GM19397 (cell line): ENCODE results near the gene SELENON.

Experiments
- ATAC-seq: cut with Tn5 transposase; IDR thresholded peaks from one replicate; pipeline ENCODE4 v1.9.1; 2021; ENCODE audit warnings: mild to moderate bottlenecking, moderate library complexity; ENCODE audit not compliant: unreplicated experiment

SELENON gene

DNA sequence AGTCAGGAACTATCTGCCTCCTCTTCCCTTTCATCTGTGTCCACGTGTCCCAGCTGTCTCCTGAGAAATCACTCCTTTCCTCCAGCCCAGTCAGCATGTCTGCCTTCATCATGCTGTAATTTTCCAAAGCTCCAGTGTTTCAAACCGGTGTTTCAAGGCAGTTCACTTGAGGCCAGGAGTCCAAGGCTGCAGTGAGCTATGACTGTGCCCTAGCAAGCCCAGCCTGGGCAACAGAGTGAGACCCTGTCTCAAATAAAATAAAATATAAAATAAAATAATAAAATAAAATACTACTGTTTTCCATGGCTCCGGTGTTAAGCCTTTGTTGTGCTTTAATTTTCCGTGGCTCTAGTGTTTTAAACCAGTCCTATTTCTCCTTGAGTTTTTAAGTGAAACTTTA, 7.9 kb upstream of the SELENON start:
- no peak for ATAC-seq

DNA sequence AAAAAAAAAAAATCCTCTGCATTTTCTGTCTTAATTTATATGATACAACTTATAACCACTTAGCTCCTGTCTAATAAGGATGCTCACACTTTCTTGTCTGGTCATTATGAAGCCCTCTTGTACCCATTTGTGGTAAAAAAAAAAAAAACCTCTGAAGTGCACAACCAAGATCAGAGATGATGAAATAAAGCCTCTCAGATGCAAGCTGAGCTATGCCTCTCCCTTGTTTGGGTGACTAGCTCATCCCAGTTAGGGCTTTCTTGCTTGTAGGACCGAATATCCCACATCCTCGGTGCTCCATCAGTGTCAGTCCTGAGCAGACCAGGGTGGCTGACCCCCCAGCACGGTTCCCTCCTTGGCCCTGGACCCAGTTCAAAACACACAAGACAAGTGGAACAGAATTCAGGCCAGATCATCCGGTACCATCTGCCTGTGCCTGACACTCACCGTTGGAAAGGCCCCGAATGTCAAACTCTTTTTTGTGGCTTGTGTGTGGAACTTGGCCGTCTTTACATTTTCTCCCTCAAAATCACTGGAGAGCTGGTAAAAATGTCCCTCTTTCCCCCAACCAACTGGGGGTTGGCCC, 6.3 kb upstream of the SELENON start:
- ATAC-seq, result no peak

DNA sequence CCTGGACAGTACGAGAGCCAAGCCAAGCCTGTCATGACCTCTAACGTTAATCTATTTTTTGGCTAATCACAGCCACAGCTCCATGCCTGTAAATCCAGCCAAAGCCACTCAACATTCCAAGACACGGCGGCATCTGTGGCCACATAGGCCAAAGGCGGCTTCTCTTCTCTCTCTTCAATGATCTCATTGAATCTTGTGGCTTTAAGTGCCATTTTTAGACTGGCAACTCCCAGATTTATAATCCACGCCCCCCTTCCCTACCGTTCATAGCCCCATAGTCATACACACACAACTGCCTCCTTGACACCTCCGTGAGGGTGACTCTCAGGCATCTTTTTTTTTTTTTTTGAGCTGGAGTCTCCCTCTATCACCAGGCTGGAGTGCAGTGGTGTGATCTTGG, 5.7 kb upstream of the SELENON start:
- no peak for ATAC-seq

DNA sequence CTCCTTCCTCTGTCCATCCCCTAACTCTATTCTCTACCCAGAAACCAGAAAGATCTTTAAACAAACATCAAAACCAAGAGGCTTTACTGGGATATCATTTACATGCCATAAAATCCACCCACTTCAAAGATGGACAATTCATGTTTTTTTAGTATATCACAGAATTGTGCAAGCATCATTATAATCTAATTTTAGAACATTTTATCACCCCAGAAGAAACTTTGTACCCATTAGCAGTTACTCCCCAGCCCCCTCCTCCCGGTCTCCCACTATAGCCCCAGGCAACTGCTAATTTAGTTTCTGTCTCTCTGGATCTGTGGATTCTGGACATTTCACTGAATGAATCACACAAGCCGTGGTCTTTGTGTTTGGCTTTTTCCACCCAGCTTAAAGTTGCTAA, 4.8 kb upstream of the SELENON start:
- no peak for ATAC-seq

DNA sequence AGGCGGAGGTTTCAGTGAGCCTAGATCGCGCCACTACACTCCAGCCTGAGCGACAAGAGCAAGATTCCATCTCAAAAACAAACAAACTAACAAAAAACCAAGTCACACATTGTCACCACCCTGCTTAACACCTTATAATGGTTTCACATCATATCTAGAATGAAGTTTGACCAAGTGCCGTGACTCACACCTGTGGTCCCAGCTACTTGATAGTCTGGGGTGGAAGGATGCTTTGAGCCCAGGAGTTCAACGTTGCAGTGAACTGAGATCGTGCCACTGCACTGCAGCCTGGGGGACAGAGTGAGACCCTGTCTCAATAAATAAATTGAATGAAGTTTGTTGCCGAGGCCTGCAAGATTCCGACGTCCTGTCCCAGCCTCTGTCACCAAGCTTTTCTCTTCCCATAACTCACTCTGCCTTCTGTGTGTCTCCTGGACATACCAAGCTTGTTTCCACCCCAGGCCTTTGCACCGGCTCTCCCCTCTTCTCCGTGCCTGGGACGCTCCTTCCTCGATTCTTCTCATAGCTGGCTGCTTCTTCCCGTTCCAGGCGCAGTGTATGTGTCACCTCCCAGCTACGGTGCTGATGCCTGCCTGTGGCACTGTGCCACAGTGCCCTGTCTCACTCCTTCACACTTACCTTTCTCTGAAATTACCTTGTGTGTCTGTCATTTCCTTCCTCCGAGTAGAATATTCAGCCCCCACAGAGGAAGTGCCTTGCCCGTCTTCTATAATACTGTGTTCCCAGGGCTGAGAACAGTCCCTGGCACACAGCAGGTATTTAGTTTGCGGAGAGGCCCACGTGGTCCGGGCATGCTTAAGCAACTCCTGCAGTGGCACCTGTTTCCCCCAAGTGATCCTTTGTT, 3.8 kb upstream of the SELENON start:
- ATAC-seq, result no peak

DNA sequence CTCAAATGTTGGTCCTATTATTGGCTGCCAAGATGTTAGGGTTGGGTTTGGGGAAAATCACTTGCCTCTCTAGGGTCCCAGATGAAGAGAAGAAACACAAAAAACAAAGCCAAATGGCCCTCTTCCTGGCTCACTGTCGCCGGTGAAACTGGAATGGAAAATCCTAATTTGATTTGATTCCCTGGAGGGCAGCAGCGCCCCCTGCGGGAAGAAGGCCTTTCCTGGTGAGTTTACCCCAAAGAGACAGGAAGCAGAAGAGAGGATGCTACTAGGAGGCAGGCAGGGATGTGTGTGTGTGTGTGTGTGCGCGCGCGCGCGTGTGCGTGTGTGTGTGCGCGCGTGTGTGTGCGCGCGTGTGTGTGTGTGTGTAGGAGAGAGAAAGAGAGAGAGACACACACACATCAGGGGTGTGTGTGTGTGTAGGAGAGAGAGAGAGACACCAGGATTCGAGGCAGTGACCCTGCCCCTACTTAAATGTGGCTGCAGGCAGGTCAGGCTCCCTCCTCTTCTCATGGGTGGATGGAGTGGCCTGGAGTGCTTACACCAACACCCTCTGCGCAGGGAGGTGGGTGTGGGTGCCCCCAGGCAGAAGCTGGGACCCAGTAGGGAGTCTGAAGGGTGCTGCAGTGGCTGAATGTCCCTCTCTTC, 3.1 kb upstream of the SELENON start:
- ATAC-seq, result no peak

DNA sequence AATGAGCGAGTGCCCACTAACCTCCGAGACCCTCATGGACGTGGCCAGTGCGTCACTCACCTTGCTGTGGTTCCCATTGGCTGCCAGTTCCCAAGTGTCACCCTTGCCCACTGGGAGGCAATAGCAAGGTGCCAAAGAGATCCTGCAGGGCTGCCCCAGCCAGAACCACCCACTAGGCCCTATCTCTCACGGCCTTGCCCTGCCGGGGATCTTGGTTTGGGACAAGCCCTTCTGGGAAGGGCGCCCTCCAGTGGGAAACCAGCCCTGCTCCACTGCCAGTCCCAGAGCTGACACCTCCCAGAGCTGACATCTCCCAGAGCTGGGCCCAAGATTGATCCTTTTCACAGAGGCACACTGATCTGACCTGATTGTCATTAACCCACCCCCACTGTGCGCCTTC, 2.1 kb upstream of the SELENON start:
- ATAC-seq, result no peak

DNA sequence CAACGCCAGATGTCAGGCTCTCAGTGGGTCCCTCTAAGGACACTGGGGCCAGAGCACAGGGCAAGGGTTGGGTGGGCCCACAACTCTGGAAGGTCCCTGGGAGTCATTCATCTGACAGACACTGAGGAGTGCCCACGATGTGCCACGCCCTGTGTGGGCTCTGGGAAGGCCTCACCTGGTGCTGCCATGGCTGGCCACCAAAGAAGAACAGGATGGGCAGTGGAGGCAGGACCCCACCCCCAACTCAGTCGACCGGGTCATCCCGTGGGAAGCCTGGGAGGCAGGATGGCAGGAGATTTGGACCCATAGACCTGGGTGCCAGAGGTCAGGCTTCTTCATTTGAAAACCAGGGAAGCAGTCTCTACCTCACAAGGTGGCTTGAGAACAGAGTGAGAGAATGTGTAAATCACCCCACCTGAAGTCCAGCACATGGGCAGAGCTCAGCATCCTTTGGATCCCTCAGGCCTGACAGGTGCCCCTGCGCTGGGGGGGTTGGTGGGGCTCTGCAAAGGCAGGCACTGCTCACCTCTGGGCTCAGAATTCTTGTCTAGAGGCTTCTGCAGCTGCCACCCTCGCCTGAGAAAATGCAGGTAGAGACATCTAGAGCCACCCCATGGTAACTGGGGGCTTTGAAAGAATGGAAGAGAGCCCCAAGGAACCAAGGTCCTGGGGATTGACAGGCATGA, 1.2 kb upstream of the SELENON start:
- ATAC-seq, result no peak

DNA sequence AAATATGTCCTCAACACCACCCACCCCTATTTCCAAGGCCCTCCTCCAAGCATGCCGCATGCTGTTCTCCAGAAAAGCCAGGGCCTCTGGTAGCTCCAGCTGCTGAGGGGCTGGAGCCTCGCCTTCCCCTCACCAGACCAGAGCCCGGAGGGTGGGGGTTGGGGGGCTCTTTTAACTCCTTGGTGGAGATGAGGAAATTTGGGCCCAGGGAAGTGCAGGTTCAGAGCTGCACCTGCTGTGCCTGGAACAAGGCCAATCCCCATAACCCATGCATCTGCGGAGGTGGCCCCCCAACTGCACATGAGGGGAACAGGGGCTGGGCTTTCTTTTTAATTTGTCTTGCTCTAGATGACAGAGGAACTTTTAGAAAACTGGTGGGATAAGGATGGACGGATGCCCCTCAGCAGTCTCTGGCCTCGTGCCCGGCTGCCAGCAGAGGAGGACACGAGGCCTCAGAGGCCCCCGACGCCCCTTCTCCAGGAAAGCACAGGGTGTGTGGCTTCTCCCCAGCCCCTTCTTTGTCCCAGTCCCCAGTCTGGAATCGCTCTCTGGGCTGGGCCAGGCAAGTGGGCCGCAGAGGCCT, 550 bp upstream of the SELENON start:
- ATAC-seq, result no peak

DNA sequence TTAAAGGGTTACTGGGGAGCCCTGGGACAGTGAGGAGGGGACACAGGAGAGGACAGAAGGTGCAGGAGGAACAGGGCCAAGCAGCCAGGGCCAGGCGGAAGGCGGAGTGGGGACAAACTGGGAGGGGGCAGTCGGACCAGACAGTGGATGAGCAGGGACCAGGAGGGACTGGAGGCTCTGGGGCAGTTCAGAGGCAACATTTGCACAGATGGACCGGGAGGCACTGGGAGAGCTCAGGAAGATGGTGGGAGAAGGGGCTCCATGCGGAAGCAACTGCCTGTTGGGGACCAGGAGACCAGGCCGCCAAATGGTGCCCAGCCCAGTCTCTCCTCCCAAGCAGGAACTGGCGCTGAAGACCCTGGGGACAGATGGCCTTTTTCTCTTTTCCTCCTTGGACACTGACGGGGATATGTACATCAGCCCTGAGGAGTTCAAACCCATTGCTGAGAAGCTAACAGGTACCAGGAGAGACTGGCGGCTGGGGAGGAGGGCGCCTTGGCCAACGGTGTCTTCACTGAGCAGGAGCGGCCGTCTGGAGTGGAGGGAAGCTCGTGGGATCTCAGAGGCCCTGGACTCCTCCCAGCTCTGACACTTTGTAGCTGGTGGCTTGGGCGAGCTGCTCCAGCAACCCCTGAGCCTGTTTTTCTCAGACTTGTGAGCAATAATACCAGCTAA, 847 bp downstream of the SELENON start:
- no peak for ATAC-seq

DNA sequence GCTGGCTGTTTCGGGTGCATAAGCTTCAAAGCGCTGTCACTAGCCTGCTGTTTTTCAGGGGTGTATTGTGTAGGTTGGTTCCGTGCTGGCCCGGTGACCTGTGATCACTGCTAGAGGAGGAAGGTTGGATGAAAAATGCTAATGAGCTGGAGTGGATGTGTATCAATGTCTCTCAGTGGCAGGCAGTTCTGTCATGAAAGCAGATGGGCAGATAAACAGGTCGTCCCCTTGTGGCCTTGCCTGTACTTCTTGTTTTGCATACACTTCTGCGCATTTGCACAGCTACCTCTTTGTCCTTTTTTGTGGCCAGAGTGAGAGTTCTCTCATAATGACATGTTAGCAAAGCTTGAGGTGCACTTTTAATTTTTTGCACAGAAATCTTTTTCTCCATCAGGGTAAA, 2.9 kb downstream of the SELENON start:
- ATAC-seq, result no peak

DNA sequence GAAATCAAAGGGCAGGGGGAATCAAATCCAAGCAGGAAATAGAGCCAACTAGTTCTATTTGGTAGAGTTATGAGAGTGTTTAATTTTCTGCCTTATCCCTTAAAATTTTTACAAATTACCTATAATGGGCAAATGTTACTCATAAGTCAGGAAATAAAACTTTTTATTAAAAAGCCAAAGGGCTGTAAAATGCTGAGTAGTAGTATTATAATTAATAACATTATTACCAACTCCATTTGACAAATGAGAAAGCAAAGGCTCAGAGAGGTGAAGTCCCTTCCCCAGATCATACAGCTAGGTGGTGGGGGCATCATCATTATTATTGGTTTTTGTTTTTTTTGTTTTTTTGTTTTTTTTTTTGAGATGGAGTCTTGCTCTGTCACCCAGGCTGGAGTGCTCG, 3.4 kb downstream of the SELENON start:
- no peak for ATAC-seq

DNA sequence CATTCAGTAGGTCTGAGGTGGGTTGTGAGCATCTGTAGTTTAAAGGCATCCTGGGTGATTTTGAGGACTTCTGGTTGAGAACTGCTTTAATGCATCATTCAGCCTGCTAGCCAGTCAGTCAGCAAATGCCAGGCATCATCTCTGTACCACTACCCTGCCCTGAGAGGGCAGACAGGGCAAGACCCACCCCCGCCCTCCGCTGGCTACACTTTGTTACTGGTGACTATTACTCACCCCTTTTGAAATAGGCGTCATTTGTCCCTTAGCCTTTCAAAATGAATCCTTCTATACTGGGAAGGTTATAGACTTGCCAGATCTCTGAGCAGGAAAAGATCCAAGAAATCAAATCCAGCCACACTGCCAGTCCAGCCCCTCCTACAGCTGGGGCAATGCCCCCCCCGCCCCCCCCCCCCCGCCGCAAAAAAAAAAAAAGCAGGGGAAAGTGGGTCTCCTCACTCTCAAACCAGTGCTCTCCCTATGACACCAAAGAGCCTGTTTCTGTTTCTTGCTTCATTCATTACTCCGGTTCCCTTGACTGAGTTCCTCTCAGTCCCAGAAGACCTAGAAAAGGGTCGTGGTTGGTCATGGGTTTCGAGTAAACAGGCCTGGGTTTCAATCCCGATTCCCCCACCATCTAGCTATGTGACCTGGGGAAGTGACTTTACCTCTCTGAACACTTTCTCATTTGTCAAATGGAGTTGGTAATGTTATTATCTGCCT, 4.4 kb downstream of the SELENON start:
- no peak for ATAC-seq

DNA sequence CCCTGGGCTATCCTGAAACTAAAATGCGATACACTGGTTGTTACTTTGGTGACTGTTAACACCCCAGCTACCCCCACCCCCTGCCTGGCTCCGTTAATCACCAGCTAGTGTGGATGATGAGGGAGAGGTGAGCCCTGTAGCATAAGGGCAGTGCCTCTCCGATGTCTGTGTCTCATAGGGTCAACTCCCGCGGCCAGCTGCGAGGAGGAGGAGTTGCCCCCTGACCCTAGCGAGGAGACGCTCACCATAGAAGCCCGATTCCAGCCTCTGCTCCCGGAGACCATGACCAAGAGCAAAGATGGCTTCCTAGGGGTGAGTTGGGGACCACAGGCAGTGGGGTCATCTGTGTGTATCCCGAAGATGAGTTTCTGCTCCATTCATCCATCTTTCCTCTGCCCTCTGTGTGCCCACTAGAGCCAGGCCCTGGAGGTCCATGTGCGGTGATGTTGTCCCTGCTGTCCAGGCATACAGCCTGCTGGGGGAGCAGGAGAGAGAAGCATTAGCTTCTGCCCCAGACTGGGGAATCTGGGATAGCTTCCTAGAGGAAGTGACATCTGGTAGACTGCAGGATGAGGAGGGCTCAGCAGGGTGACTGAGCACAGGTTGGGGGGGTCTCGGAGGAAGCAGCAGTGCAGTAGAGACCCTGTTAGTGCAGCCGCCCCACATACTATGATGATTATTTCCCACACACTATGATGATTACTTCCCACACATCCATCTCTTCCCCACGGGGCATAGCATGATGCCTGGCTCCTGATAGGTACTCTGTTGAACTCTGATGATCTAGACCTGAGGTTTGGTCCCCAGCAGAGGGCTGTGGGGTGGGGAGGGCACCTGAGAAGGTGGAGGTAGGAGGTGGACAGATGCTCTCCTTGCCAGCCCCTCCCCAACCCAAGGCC, 5.2 kb downstream of the SELENON start:
- ATAC-seq, result no peak

DNA sequence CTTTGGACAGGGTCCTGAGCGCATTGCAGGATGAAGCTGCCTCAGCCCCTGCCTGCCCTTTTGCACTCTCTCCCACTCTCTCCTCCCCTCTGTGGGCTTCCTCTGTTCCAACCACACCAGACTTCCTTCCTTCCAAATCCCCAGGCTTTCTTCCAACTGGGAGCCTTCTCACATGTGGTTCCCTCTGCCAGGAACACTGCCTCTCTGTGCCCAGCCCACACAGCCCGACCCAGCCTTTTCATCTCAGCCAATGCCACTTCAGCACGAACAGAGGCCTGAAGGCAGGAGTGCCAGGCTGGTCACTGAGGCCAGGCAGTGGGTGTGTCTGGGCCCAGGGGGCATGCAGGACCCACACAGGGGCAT, 5.9 kb downstream of the SELENON start:
- no peak for ATAC-seq

DNA sequence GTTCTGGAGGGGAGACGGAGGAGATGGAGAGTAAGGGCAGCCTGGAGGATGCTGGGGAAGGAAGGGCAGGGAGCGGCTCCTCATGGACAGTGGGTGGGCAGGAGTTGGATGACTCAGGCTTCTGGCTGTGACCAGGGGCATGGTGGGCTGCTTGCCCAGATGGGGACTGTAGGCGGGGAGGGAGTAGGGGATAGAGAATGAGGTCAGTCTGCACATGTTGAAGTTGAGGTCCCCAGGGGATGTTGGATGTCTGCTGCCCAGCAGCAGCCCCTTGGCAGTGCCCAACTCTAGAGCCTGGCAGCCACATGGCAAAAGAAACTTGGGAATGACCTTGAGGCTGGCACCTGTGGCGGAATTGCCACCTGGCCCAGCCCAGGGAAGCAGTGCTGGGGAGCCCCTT, 6.4 kb downstream of the SELENON start:
- ATAC-seq, result no peak

DNA sequence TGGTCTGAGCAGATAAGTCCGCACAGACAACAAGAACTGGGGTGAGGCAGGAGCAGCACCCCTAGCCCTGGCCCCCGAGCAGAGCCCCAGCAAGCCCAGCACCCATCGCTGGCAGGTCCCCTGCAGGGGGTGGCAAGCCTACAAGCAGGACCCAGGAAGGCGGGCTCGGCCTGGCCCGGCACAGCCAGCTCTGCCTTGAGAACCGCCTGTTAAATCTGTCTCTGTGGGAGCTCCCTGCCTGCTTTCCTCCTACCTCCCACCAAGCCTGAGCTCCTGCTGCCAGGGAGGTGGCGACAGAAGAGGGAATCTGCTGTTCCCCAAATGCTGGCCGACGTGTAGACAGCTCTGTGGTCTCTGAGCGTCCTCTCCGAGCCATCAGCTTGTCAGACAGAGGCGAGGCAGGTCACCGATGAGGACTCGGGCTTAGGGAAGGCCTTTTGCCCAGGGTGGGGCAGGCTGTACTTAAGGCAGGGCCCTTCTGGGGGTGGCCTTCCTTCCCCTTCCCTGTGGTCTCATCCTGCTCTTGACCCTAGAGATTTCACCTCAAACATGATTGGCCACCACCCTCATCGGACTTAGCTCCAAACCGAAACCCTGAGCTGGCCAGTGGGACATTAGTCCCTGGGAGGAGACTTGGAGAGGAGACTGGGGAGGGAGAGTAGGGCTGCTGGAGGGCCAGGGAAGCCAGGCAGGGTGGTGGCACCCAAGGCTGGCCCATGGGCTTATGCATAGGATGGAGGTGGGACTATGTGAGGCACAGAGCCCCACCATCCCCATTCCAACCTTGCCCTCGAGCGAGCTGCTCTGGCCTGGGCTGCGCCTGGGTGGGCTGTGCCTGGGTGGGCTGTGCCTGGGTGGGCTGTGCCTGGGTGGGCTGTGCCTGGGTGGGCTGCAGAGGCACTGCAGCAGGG, 7.7 kb downstream of the SELENON start:
- ATAC-seq, result no peak
